Measurements from ENCODE around the gene TF. TPM values are rescaled to one million over a fixed set of nuclear protein-coding genes. Genes with fewer than 3 reads are reported as not detected.

Gene TF
- total RNA-seq = 7.2 TPM

DNA sequence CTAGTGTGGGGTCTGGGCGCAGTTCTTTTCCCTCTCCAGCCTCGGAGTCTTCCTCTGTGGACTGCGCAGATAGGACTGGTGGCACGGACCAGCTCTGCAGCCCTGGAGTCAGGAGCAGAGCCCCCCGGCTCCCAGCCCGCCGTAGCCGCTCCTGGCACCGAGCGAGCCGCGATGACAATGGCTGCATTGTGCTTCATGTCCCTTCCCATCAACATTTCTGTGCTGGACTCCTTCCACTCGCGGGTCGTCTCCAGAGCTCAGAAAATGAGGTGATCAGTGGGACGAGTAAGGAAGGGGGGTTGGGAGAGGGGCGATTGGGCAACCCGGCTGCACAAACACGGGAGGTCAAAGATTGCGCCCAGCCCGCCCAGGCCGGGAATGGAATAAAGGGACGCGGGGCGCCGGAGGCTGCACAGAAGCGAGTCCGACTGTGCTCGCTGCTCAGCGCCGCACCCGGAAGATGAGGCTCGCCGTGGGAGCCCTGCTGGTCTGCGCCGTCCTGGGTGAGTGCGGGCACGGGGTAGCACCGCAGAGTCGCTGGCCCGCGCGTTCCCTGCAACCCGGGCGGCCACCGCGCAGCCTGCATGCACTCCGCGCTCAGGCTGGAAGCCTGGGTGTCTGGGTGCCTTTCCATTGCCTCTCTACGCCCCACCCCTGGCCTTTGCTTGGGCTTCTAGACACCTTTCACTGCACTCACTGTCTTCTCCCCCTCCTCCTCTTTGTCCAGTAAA lies at the start of gene TF:
Gene TF (plus strand): TSS at position 413 of the 731 bp plus-strand sequence. CDS start 48 bp downstream, at position 461.

DNA sequence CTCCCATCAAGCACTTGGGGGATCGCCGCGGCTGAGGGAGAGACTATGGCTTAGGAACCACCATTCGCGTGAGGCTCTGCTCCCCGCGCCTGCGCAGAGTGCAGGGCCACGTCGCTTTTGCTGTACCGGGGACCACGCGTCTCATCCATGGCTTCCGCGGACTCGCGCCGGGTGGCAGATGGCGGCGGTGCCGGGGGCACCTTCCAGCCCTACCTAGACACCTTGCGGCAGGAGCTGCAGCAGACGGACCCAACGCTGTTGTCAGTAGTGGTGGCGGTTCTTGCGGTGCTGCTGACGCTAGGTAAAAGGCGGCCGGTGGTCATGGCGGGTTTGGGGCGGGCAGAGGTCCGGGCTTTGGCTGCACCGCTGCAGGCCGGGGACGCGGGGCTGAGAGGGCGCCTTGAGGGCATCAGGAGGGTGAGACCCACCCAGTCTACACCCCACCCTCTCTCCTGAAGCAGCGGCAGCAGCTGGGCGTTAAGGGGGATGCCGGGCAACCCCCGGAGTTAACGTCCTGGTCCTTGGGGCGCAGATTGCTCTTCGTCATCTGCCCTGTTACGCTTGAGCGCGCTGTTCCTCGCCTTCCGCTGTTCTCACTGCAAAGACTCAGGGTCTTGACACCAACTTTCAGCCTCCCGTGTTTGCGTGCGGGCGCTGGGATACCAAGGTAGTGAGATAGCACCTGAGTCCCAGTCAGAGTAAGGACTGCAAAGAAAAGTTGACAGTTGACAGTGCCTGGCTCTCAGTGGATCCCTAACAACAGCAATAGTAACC lies 59.7 kb downstream of the TF start, which contains the start of gene SRPRB:
Gene SRPRB (plus strand): TSS at position 114 of the 774 bp plus-strand sequence. CDS start 34 bp downstream, at position 148.

Small RNA genes within 50 kb of the gene (small RNA-seq; reads per million reads assigned to genes)
- not detected for gene RNA5SP140 (ENCODE audit: low replicate concordance)

Other genes starting within 250 kb of the TF start
- 87.0 TPM for gene CDV3, start 172.7 kb upstream of the TF start, total RNA-seq
- 89.2 TPM for gene TOPBP1, start 84.5 kb upstream of the TF start, total RNA-seq
- gene SRPRB, start 59.4 kb downstream of the TF start, total RNA-seq = 30.4 TPM
- 64.2 TPM for gene RAB6B, start 149.5 kb downstream of the TF start, total RNA-seq

Measured in parietal lobe (tissue), 2 donors.